SU-DHL-6 (cell line): ENCODE measurements around the gene FGF9.

ENCODE experiments used
- H2AFZ ChIP-seq: fragments of 200-600 bp; sonication (generic); 2 replicates; pipeline ENCODE4 v1.6.1; 2014; ENCODE audit warnings: low read depth, mild to moderate bottlenecking, moderate library complexity, mixed read lengths, antibody characterized with exemption, low read length; ENCODE audit not compliant: severe bottlenecking
- H3F3A ChIP-seq: fragments of 200-600 bp; shearing (Covaris generic); 2 replicates; pipeline ENCODE4 v1.6.0; 2016; ENCODE audit warnings: antibody characterized with exemption, mild to moderate bottlenecking; ENCODE audit not compliant: insufficient read depth
- H3K27ac ChIP-seq: fragments of 200-600 bp; sonication (generic); 2 replicates; pipeline ENCODE4 v1.5.1; 2016; ENCODE audit warnings: low read depth, mild to moderate bottlenecking, low read length, moderate library complexity, mixed read lengths
- H3K27me3 ChIP-seq: fragments of 200-600 bp; sonication (generic), shearing (Covaris generic); 2 replicates; pipeline ENCODE4 v1.6.0; 2014; ENCODE audit warnings: mild to moderate bottlenecking, low read length
- H3K36me3 ChIP-seq: fragments of 200-600 bp; sonication (generic); 2 replicates; pipeline ENCODE4 v1.6.1; 2014; ENCODE audit warnings: mild to moderate bottlenecking, low read length, mixed read lengths
- H3K4me2 ChIP-seq: fragments of 300-600, 200-600 bp; shearing (Covaris generic), sonication (generic); 2 replicates; pipeline ENCODE4 v1.6.0; 2014; ENCODE audit warnings: low read length, low read depth, mild to moderate bottlenecking; ENCODE audit not compliant: poor library complexity, severe bottlenecking
- H3K4me3 ChIP-seq: fragments of 200-600 bp; sonication (generic); 2 replicates; pipeline ENCODE4 v1.5.1; 2014; ENCODE audit warnings: antibody characterized with exemption, low read length, mild to moderate bottlenecking, mixed read lengths; ENCODE audit not compliant: insufficient read depth, poor library complexity, severe bottlenecking
- H3K79me2 ChIP-seq: fragments of 200-600 bp; sonication (generic); 2 replicates; pipeline ENCODE4 v1.6.1; 2014; ENCODE audit warnings: mild to moderate bottlenecking, low read length, moderate library complexity; ENCODE audit not compliant: insufficient read depth
- H3K9ac ChIP-seq: fragments of 200-600 bp; sonication (generic); 2 replicates; pipeline ENCODE4 v1.7.0; 2014; ENCODE audit warnings: mild to moderate bottlenecking, low read length
- H3K9me2 ChIP-seq: fragments of 200-600 bp; sonication (generic); replicated peaks from 2 replicates; pipeline ENCODE4 v1.6.1; 2014; ENCODE audit warnings: low read length; ENCODE audit not compliant: insufficient read depth
- H3K9me3 ChIP-seq: fragments of 200-600 bp; sonication (generic); 2 replicates; pipeline ENCODE4 v1.6.1; 2014; ENCODE audit warnings: low read length, mixed read lengths; ENCODE audit not compliant: insufficient read depth
- H4K20me1 ChIP-seq: fragments of 200-600 bp; sonication (generic); 2 replicates; pipeline ENCODE4 v1.6.1; 2014; ENCODE audit warnings: low read depth, mild to moderate bottlenecking, antibody characterized with exemption, low read length, moderate library complexity, mixed read lengths
- EZH2phosphoT487 ChIP-seq: fragments of 200-600 bp; sonication (generic), shearing (Covaris generic); conservative IDR thresholded peaks from 2 replicates; pipeline ENCODE4 v1.6.1; 2018; ENCODE audit warnings: mild to moderate bottlenecking, antibody characterized with exemption, low read length, moderate library complexity, mixed read lengths
- TF ChIP-seq, protein P1 (sequence below): fragments of 200-600 bp; sonication (generic); IDR thresholded peaks from one replicate; pipeline ENCODE4 v1.5.1; 2017; ENCODE audit warnings: antibody characterized with exemption, mild to moderate bottlenecking, low read length, moderate library complexity; ENCODE audit not compliant: insufficient read depth, poor library complexity, severe bottlenecking

FGF9 gene

DNA sequence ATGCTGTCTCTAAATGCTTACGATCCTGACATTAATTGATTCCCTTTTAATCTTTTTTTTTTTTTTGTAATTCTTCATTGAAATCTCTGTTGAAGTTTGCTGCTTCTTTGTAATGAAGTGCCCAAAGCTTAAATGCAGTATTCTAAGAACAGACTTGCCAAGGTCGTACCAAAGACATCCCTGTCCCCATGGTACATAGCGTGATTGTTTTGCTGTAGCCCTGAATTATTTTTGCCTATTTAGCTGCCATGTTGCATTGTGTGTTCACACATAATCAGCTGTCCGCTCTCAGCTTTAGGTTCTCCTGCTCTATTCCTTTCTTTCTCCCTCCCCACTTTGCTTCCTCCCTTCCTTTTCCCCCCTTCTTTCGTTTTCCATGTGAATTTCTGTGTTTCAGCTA is 21.1 kb downstream of the FGF9 start:
- Histone ChIP-seq H4K20me1 (no peaks in the 10 kb centered on the region), H3K9me3 (no peaks in the 10 kb centered on the region), H3F3A (no peaks in the 10 kb centered on the region), H3K9me2 (no peaks in the 10 kb centered on the region), H3K4me2 (no peak overlapping the region), H3K9ac (no peak overlapping the region), H3K36me3 (no peaks in the 10 kb centered on the region), H3K27ac (no peak overlapping the region), H3K27me3 (no peaks in the 10 kb centered on the region), H2AFZ (no peak overlapping the region), H3K79me2 (no peaks in the 10 kb centered on the region), H3K4me3 (no peak overlapping the region)
- TF ChIP-seq, protein P1, sequence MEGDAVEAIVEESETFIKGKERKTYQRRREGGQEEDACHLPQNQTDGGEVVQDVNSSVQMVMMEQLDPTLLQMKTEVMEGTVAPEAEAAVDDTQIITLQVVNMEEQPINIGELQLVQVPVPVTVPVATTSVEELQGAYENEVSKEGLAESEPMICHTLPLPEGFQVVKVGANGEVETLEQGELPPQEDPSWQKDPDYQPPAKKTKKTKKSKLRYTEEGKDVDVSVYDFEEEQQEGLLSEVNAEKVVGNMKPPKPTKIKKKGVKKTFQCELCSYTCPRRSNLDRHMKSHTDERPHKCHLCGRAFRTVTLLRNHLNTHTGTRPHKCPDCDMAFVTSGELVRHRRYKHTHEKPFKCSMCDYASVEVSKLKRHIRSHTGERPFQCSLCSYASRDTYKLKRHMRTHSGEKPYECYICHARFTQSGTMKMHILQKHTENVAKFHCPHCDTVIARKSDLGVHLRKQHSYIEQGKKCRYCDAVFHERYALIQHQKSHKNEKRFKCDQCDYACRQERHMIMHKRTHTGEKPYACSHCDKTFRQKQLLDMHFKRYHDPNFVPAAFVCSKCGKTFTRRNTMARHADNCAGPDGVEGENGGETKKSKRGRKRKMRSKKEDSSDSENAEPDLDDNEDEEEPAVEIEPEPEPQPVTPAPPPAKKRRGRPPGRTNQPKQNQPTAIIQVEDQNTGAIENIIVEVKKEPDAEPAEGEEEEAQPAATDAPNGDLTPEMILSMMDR, result no peak
- no peak for TF ChIP-seq EZH2phosphoT487

DNA sequence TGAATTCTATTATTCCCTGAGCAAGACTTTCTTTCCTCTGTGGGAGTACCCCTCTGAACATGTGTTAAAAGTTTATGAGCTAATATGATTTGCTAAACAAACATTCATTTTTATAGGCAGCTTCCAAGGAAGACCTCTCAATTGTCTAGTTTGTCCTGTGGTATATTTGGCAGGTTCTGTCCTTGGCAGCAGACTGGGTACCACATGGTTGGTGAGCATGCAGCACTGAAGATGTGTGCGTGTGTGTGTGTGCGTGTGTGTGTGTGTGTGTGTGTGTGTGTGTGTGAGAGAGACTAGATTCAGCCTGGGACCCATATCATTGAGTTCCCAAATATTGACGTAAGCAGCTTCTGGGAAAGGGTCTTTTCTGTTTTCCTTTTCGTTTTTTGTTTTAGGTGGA is 24.0 kb downstream of the FGF9 start:
- Histone ChIP-seq H3K9ac (no peak overlapping the region), H4K20me1 (no peaks in the 10 kb centered on the region), H3K4me3 (no peak overlapping the region), H2AFZ (no peak overlapping the region), H3F3A (no peaks in the 10 kb centered on the region), H3K27me3 (no peaks in the 10 kb centered on the region), H3K36me3 (no peaks in the 10 kb centered on the region), H3K9me3 (no peaks in the 10 kb centered on the region), H3K79me2 (no peaks in the 10 kb centered on the region), H3K9me2 (no peaks in the 10 kb centered on the region), H3K27ac (no peak overlapping the region), H3K4me2 (no peak overlapping the region)
- TF ChIP-seq, protein P1, result no peak
- TF ChIP-seq EZH2phosphoT487, result no peak

DNA sequence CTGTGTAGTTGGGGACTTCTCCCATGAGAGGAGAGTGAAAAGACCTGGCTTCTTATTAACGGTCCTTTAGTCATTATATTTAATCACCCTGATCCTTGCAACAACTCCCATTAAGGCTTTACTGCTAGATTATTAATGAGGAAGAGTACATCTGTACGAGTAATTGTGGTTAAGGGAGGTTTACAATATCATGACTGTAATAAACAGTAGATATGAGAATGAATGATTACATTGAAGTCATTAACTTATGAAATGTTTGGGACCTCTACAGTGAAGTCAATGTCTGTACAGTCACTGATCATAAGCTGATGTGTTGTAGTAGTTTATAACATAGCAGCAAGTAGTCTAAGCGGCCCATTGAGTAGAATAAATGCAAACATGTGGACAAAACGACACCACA is 24.7 kb downstream of the FGF9 start:
- H3K4me2 ChIP-seq, result no peak overlapping the region
- TF ChIP-seq, protein P1, result no peak
- TF ChIP-seq EZH2phosphoT487, result no peak

More for the DNA sequence above, 24.7 kb downstream of the FGF9 start:
- H3F3A ChIP-seq, result no peaks in the 10 kb centered on the region
- H3K27ac ChIP-seq, result no peak overlapping the region
- H4K20me1 ChIP-seq, result no peaks in the 10 kb centered on the region
- H3K36me3 ChIP-seq, result no peaks in the 10 kb centered on the region
- H3K9ac ChIP-seq, result no peak overlapping the region
- H3K4me3 ChIP-seq, result no peak overlapping the region
- no peaks in the 10 kb centered on the region for H3K27me3 ChIP-seq
- H3K9me3 ChIP-seq, result no peaks in the 10 kb centered on the region
- no peaks in the 10 kb centered on the region for H3K79me2 ChIP-seq
- no peak overlapping the region for H2AFZ ChIP-seq
- H3K9me2 ChIP-seq, result no peaks in the 10 kb centered on the region
